ENCODE results near the gene PPA1. TPM values are rescaled to one million over a fixed set of nuclear protein-coding genes. Genes with fewer than 3 reads are reported as not detected.
"Not testable (repeated sequence)": the region's sequence is repeated elsewhere in the genome, so short reads cannot be mapped to it uniquely, and the experiment has no call there.

Gene PPA1
- total RNA-seq, 2 donors from 2014 or later = 176 to 260 TPM

- peaks cover 100% of the 10 kb centered on the region for H3K36me3 Mint-ChIP-seq (ENCODE audit: low read depth)
- H3K27me3 Mint-ChIP-seq = no peaks in the 10 kb centered on the region
- peak overlapping the region; percentile 57 for H3K4me3 Mint-ChIP-seq
- peak overlapping the region; percentile 94 for H3K27ac Mint-ChIP-seq
- ATAC-seq (replicated peaks) = no peak
- H3K4me1 Mint-ChIP-seq = peaks cover 37% of the 10 kb centered on the region
- no peaks in the 10 kb centered on the region for H3K9me3 Mint-ChIP-seq
These were observed 72.4 kb downstream of the PPA1 start for GRCh38 chr10:70160798-70161197.

GRCh38 chr10:70159366-70159765 lies 73.9 kb downstream of the PPA1 start:
- ATAC-seq (replicated peaks); H3K27ac Mint-ChIP-seq; H3K27me3 Mint-ChIP-seq; H3K9me3 Mint-ChIP-seq; H3K4me3 Mint-ChIP-seq: not testable (repeated sequence)
- peaks cover 100% of the 10 kb centered on the region for H3K36me3 Mint-ChIP-seq (ENCODE audit: low read depth)
- peaks cover 36% of the 10 kb centered on the region for H3K4me1 Mint-ChIP-seq

- Mint-ChIP-seq H3K4me1 (peaks cover 26% of the 10 kb centered on the region), H3K4me3 (no peak overlapping the region), H3K27me3 (no peaks in the 10 kb centered on the region), H3K36me3 (ENCODE audit: low read depth) (peaks cover 100% of the 10 kb centered on the region), H3K9me3 (no peaks in the 10 kb centered on the region), H3K27ac (no peak overlapping the region)
- no peak for ATAC-seq (replicated peaks)
These were observed 75.1 kb downstream of the PPA1 start for GRCh38 chr10:70158113-70158512.

DNA sequence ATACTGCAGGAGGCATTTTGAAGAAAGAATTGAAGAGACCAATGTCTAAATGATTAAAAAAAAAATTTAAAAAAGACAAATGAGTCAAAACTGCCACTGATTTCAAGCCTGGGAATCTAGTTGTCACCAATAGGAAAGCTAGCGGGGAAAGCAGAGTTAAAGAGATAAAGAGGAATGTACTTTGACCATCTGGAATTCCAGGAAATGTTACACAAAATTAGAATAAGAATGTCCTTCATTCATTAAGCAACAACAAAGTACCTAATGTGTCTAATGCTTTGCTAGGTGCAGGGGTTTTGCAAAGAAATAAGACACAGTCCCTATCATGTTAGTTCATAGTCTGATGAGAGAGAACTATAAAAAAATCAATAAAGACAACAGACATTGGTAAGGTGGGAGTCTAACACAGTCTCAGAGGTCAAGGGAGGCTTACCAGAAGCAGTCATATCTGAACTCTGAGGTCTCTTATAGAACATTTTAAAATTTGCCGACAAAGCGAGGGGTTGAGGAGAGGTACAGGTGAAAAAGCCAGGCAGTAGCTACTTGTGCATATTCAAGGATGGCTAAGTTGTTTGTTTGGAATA lies 77.9 kb downstream of the PPA1 start:
- H3K27ac Mint-ChIP-seq = peak overlapping the region; percentile 57
- peaks cover 8% of the 10 kb centered on the region for H3K4me1 Mint-ChIP-seq
- H3K27me3 Mint-ChIP-seq = no peaks in the 10 kb centered on the region
- no peak overlapping the region for H3K4me3 Mint-ChIP-seq
- no peaks in the 10 kb centered on the region for H3K9me3 Mint-ChIP-seq
- no peak for ATAC-seq (replicated peaks)
- H3K36me3 Mint-ChIP-seq (ENCODE audit: low read depth) = peaks cover 100% of the 10 kb centered on the region

Other genes starting within 250 kb of the PPA1 start
- 1 to 10 TPM; 2.4 to 2.5 TPM for gene MACROH2A2, start 180.6 kb downstream of the PPA1 start, total RNA-seq
- 10 to 100 TPM; 11.3 to 14.3 TPM for gene AIFM2, start 100.6 kb downstream of the PPA1 start, total RNA-seq
- gene TYSND1, start 86.7 kb downstream of the PPA1 start, total RNA-seq = 10 to 100 TPM in 1 of 2 donors, 1 to 10 TPM in 1; 9.6 to 16.4 TPM
- 10 to 100 TPM; 70.0 to 92.2 TPM for gene SAR1A, start 62.9 kb downstream of the PPA1 start, total RNA-seq
- not detected for gene NPFFR1, start 50.6 kb upstream of the PPA1 start, total RNA-seq
- gene LRRC20, start 149.2 kb upstream of the PPA1 start, total RNA-seq = 10 to 100 TPM in 1 of 2 donors, 1 to 10 TPM in 1; 4.9 to 10.7 TPM
- 10 to 100 TPM; 16.1 to 29.0 TPM for gene EIF4EBP2, start 170.7 kb upstream of the PPA1 start, total RNA-seq
- gene NODAL, start 208.3 kb upstream of the PPA1 start, total RNA-seq = not detected
- 1 to 10 TPM in 1 of 2 donors, under 1 TPM in 1; 0.17 to 1.4 TPM for gene PALD1, start 245.3 kb upstream of the PPA1 start, total RNA-seq